PC-3 (cell line): ENCODE data around the gene TIMM17B. TPM values are rescaled to one million over a fixed set of nuclear protein-coding genes. Genes with fewer than 3 reads are reported as not detected.
A peak's percentile ranks its signal among the peaks of the same experiment; 100 is the strongest.

ENCODE experiments used
- ATAC-seq: fragments of 200-7000 bp; cut with Tn5 transposase; 2 replicates; pipeline ENCODE4 v1.9.1; 2020; ENCODE audit warnings: mild to moderate bottlenecking, moderate library complexity
- BruUV-seq: library from RNA; stranded (reverse); fragments of 400-500 nt; replicated peaks from 2 replicates; lab custom pipeline; 2021; lab: Mats Ljungman, UMichigan
- CTCF ChIA-PET: fragments of 300-600 bp; sonication (Branson Sonifier 250); formaldehyde crosslinking; loops from one replicate; lab custom pipeline; 2022; ENCODE audit warnings: antibody characterized with exemption; lab: Charles Lee
- POLR2A ChIA-PET: fragments of 300-600 bp; sonication (Branson Sonifier 250); formaldehyde crosslinking; loops from one replicate; lab custom pipeline; 2022; ENCODE audit warnings: antibody characterized with exemption; ENCODE audit not compliant: unreplicated experiment; lab: Charles Lee
- DNase-seq: peaks from one replicate; pipeline ENCODE4 v3.0.0-alpha.2; 2015
- H2AFZ ChIP-seq: fragments of 300-600 bp; sonication (generic); 2 replicates; pipeline ENCODE4 v1.6.0; 2016; ENCODE audit warnings: antibody characterized with exemption, low read length
- H3F3A ChIP-seq: fragments of 300-600 bp; sonication (generic); one replicate; pipeline ENCODE4 v1.6.0; 2017; ENCODE audit warnings: antibody characterized with exemption, low read length, control low read depth, mild to moderate bottlenecking; ENCODE audit not compliant: unreplicated experiment
- H3K27ac ChIP-seq: fragments of 300-600 bp; sonication (generic); 2 replicates; pipeline ENCODE4 v1.5.1; 2016; ENCODE audit warnings: mild to moderate bottlenecking, low read length
- H3K27me3 ChIP-seq: fragments of 300-600 bp; sonication (generic); 2 replicates; pipeline ENCODE4 v1.6.1; 2016; ENCODE audit warnings: low read length, mixed read lengths
- H3K36me3 ChIP-seq: fragments of 300-600 bp; sonication (generic); 2 replicates; pipeline ENCODE4 v1.6.1; 2016; ENCODE audit warnings: low read depth, mixed run types, low read length, mixed read lengths
- H3K4me1 ChIP-seq: fragments of 300-600 bp; sonication (generic); 2 replicates; pipeline ENCODE4 v1.5.1; 2016; ENCODE audit warnings: low read length; ENCODE audit not compliant: insufficient read depth
- H3K4me2 ChIP-seq: fragments of 300-600 bp; sonication (generic); 2 replicates; pipeline ENCODE4 v1.6.0; 2016; ENCODE audit warnings: low read length
- H3K4me3 ChIP-seq: fragments of 300-600 bp; sonication (generic); 2 replicates; pipeline ENCODE4 v1.5.1; 2016; ENCODE audit warnings: mild to moderate bottlenecking, low read length, mixed read lengths
- H3K79me2 ChIP-seq: fragments of 300-600 bp; sonication (generic); 2 replicates; pipeline ENCODE4 v1.6.1; 2017; ENCODE audit warnings: low read length, mixed read lengths
- H3K9ac ChIP-seq: fragments of 300-600 bp; sonication (generic); 2 replicates; pipeline ENCODE4 v1.6.0; 2016; ENCODE audit warnings: mild to moderate bottlenecking, low read length
- H3K9me2 ChIP-seq: fragments of 300-600 bp; sonication (generic); replicated peaks from 2 replicates; pipeline ENCODE4 v1.6.1; 2016; ENCODE audit warnings: mixed run types, low read length, mixed read lengths
- H3K9me3 ChIP-seq: fragments of 300-600 bp; sonication (generic); 2 replicates; pipeline ENCODE4 v1.6.1; 2016; ENCODE audit warnings: low read length, mixed read lengths
- H4K20me1 ChIP-seq: fragments of 300-600 bp; sonication (generic); 2 replicates; pipeline ENCODE4 v1.6.1; 2016; ENCODE audit warnings: low read length, mixed read lengths
- CTCF ChIP-seq: fragments of 300-600 bp; sonication (generic); conservative IDR thresholded peaks from 2 replicates; pipeline ENCODE4 v1.5.1; 2017; ENCODE audit warnings: antibody characterized with exemption, low read depth, mild to moderate bottlenecking, low read length
- EZH2 ChIP-seq: fragments of 300-600 bp; sonication (generic); IDR thresholded peaks from one replicate; pipeline ENCODE4 v1.6.1; 2017; ENCODE audit warnings: antibody characterized with exemption, mild to moderate bottlenecking, low read length; ENCODE audit not compliant: unreplicated experiment
- EZH2phosphoT487 ChIP-seq: fragments of 300-600 bp; sonication (generic); IDR thresholded peaks from 2 replicates; pipeline ENCODE4 v1.6.1; 2018; ENCODE audit warnings: mild to moderate bottlenecking, antibody characterized with exemption, low read length, borderline replicate concordance
- intact Hi-C: fragments of 100-400 bp; cut with micrococcal nuclease; formaldehyde crosslinking; loops from 2 replicates; pipeline ENCODE4 v1.9.0; 2023
- total RNA-seq: library from RNA; depleted of rRNA; stranded (reverse); fragments of >200 nt; gene quantifications from 2 replicates; pipeline ENCODE4 v1.2.3, GENCODE V29; 2014

The TIMM17B gene
- total RNA-seq, 1 experiment from 2014 or later, result 101 TPM

DNA sequence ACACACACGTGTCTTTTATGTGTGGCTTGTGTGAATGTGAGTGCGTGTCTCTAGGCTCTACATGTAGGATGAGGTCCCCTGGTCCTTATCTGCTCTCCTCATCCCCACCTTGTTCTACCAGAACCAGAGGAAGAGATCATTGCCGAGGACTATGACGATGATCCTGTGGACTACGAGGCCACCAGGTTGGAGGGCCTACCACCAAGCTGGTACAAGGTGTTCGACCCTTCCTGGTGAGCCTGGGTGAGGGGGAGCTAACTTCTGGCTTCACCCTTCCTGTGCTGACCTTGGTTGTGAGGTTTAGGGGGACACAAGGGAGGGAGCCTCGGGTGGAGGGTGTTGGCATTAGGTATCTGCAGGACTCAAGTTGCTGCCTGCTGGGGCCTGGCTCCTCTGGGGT is 3.5 kb upstream of the TIMM17B start:
- H3K9me2 ChIP-seq, result no peaks in the 10 kb centered on the region
- ATAC-seq (no peak), DNase-seq (no peak)
- no peaks in the 10 kb centered on the region for H4K20me1 ChIP-seq
- H2AFZ ChIP-seq, result no peak overlapping the region
- POLR2A ChIA-PET, result interaction anchor here (0.7 kb wide), 1 partner anchor 383 kb away, joined by 3 read pairs; no protein-coding TSS in a partner anchor
- TF ChIP-seq EZH2, result no peak
- no peak for TF ChIP-seq CTCF
- no peak for TF ChIP-seq EZH2phosphoT487
- H3K36me3 ChIP-seq, result peaks cover 6% of the 10 kb centered on the region
- intact Hi-C loops, result no loop called here
- CTCF ChIA-PET, result no interaction called here
- H3K9ac ChIP-seq, result no peak overlapping the region
- no peaks in the 10 kb centered on the region for H3K27me3 ChIP-seq
- H3K27ac ChIP-seq, result no peak overlapping the region
- no peaks in the 10 kb centered on the region for H3F3A ChIP-seq
- H3K4me3 ChIP-seq, result no peak overlapping the region
- H3K79me2 ChIP-seq, result peaks cover 46% of the 10 kb centered on the region
- peaks cover 17% of the 10 kb centered on the region for H3K4me1 ChIP-seq
- H3K4me2 ChIP-seq, result no peak overlapping the region
- BruUV-seq, result no TSS peak
- no peaks in the 10 kb centered on the region for H3K9me3 ChIP-seq

DNA sequence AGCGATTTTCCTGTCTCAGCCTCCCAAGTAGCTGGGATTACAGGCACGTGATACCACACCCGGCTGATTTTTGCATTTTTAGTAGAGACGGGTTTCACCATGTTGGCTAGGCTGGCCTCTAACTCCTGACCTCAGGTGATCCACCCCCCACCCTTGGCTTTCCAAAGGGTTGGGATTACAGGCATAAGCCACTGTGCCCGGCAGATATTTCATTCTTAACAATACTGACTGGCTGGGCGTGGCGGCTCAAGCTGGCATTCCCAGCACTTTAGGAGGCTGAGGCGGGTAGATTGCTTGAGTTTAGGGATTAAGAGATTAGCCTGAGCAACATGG is 1.5 kb upstream of the TIMM17B start:
- Histone ChIP-seq H2AFZ (no peak overlapping the region), H3K27ac (no peak overlapping the region), H3K79me2 (peaks cover 60% of the 10 kb centered on the region), H3K4me2 (peak overlapping the region; percentile 93), H3K27me3 (no peaks in the 10 kb centered on the region), H4K20me1 (no peaks in the 10 kb centered on the region), H3F3A (no peaks in the 10 kb centered on the region), H3K4me3 (peak overlapping the region; percentile 92), H3K9me2 (no peaks in the 10 kb centered on the region), H3K4me1 (peaks cover 17% of the 10 kb centered on the region), H3K36me3 (peaks cover 6% of the 10 kb centered on the region), H3K9me3 (no peaks in the 10 kb centered on the region), H3K9ac (peak overlapping the region; percentile 98)
- ChIA-PET POLR2A (no interaction called here), CTCF (no interaction called here)
- TF ChIP-seq EZH2phosphoT487, result no peak
- no peak for TF ChIP-seq CTCF
- no peak for TF ChIP-seq EZH2
- no peak for DNase-seq
- intact Hi-C loops, result loop anchor here (5.0 kb wide), 1 partner anchor 143 kb away; the partner anchor contains the start of gene TFE3
- no peak for ATAC-seq
- BruUV-seq, result no TSS peak

DNA sequence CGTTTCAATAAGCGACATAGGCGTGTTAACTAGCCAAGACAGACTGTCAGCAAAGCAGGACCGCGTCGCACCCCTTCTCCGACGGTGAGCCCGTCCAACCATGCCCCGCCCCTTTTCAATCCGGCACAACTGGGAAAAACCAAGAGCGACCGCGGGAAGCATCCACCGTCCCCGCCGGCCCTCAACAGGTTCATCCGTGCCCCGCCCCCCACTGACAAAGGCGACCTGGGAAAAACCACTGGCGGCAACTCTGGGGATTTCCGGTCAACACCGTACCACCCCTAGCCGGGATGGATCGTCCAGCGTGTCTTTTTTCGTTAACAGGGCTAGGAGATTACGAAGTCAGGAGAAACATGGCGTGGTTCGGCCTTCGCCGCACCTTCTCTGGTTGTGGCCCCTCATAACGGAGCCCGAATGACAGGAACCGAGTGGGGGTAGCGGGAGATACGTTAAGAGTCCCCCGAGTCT is 377 bp downstream of the TIMM17B start:
- POLR2A ChIA-PET, result interaction anchor here (0.7 to 1.4 kb wide), 3 partner anchors 15 to 323 kb away, joined by 3 to 9 read pairs (median 8); partner anchors contain the start of genes HDAC6, RBM3 and SLC35A2
- ATAC-seq, result peak; percentile 48
- Histone ChIP-seq H3K27me3 (no peaks in the 10 kb centered on the region), H3K9me3 (no peaks in the 10 kb centered on the region), H3K79me2 (peaks cover 60% of the 10 kb centered on the region), H3F3A (no peaks in the 10 kb centered on the region), H3K4me3 (peak overlapping the region; percentile 92), H3K9ac (peak overlapping the region; percentile 98), H2AFZ (peak overlapping the region; percentile 91), H4K20me1 (no peaks in the 10 kb centered on the region), H3K9me2 (no peaks in the 10 kb centered on the region), H3K27ac (peak overlapping the region; percentile 91), H3K4me1 (peaks cover 17% of the 10 kb centered on the region), H3K36me3 (peaks cover 6% of the 10 kb centered on the region), H3K4me2 (peak overlapping the region; percentile 93)
- CTCF ChIA-PET, result no interaction called here
- TF ChIP-seq EZH2phosphoT487, result no peak
- intact Hi-C loops, result loop anchor here (2.0 to 5.0 kb wide), 2 partner anchors 14 to 145 kb away; partner anchors contain the start of genes SLC35A2 and TFE3
- peak; percentile 78 for DNase-seq
- BruUV-seq, result TSS peak; percentile 48
